ENCODE data around the gene ZNF793.

The ZNF793 gene

DNA sequence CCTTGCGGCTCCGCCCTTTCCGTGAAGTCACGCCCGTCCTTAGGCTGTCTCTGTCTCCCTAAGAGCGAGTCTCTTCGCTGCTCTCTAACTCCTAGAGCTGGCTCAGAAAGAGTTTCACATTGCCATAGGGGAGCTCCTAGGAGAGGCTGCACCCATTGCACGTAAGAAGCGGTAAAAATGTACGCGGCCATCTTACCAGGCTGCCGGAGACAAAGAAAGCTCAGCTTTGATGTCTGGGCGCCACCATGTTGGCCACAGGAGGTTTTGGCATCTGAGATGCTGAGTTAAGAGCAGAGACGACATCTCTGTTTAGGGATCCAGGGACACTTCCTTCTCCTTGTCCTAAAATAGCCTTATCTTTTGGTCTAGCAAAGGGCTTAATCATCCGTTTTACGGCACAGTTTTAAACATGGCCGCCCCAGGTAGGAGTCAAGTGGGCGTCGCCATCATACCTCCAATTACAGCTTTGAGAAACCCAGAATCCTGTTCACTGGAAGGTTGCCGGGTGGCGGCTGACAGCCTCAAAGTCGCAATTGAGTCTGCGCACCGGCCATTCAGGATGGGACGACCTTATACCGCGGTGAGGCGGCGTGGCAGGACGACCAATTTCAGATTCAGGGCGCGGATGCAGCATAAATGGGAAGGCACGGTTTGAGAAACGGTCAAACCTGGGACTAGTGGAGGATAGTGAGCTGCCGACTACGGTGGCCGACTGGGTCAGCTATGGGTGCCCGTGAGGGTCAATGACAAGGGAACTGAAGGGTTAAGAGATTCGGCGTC, at the start of gene ZNF793:
ZNF793 (plus strand) TSS at position 553 of the 780 bp plus-strand sequence. CDS start 16,501 bp downstream, outside the sequence.
- TF ChIP-seq, protein P1, sequence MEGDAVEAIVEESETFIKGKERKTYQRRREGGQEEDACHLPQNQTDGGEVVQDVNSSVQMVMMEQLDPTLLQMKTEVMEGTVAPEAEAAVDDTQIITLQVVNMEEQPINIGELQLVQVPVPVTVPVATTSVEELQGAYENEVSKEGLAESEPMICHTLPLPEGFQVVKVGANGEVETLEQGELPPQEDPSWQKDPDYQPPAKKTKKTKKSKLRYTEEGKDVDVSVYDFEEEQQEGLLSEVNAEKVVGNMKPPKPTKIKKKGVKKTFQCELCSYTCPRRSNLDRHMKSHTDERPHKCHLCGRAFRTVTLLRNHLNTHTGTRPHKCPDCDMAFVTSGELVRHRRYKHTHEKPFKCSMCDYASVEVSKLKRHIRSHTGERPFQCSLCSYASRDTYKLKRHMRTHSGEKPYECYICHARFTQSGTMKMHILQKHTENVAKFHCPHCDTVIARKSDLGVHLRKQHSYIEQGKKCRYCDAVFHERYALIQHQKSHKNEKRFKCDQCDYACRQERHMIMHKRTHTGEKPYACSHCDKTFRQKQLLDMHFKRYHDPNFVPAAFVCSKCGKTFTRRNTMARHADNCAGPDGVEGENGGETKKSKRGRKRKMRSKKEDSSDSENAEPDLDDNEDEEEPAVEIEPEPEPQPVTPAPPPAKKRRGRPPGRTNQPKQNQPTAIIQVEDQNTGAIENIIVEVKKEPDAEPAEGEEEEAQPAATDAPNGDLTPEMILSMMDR (conservative IDR thresholded peaks at IDR 0.05): no peak
- peak within 1 kb of the TSS; percentile 99 for H3K27ac ChIP-seq

- TF ChIP-seq, protein P1 (conservative IDR thresholded peaks at IDR 0.05): no peak
- peak overlapping the region; percentile 87 for H3K27ac ChIP-seq
These were observed 40.4 kb upstream of the ZNF793 start for GRCh38 chr19:37466277-37466797.

GRCh38 chr19:37466798-37467607, 39.7 kb upstream of the ZNF793 start, which contains the start of gene ZNF569:
Gene ZNF569, minus strand, starts transcription at chr19:37467444. Its CDS starts 22,523 bp downstream, at chr19:37444921.
- TF ChIP-seq, protein P1 (conservative IDR thresholded peaks at IDR 0.05): no peak
- peak within 1 kb of the TSS; percentile 87 for H3K27ac ChIP-seq

- peak overlapping the region; percentile 87 for H3K27ac ChIP-seq
- TF ChIP-seq, protein P1 (conservative IDR thresholded peaks at IDR 0.05): no peak
These were observed 39.1 kb upstream of the ZNF793 start for GRCh38 chr19:37467608-37468090.

GRCh38 chr19:37468961-37469777, 37.6 kb upstream of the ZNF793 start, which contains the start of gene ZNF570:
Gene ZNF570, plus strand, starts transcription at chr19:37469356. Its CDS starts 999 bp downstream, at chr19:37470355.
- TF ChIP-seq, protein P1 (conservative IDR thresholded peaks at IDR 0.05): no peak; the same call in 1 of the 2 replicates
- H3K27ac ChIP-seq: peak within 1 kb of the TSS; percentile 87

GRCh38 chr19:37470216-37470615, 36.5 kb upstream of the ZNF793 start:
- peak overlapping the region; percentile 87 for H3K27ac ChIP-seq
- TF ChIP-seq, protein P1 (conservative IDR thresholded peaks at IDR 0.05): no peak

Data from VCaP (cell line).